Measurements from ENCODE around the gene CPSF3. TPM values are rescaled to one million over a fixed set of nuclear protein-coding genes. Genes with fewer than 3 reads are reported as not detected.

Gene CPSF3
- total and polyA plus RNA-seq, 2 of the 8 experiments (the other 6 are each of a cell fraction or from before 2014, with no cell fraction given) = 44.5 to 93.3 TPM

GRCh38 chr2:9397201-9397600 lies 26.3 kb upstream of the CPSF3 start:
- peaks cover 2 to 4% of the 10 kb centered on the region in 2 experiments for H4K20me1 ChIP-seq (replicated peaks in 1 of 2; ENCODE audit: control insufficient read depth in 1 of 2, insufficient read depth in 2 of 2, low read length in 2 of 2)
- no peak overlapping the region for H3K4me2 ChIP-seq (ENCODE audit: insufficient read depth in 1 of 2, low read depth in 2 of 2, low read length in 2 of 2)
- 93% methylated on average over 14 of the region's 14 CpGs; no CpG with 5 or more reads in 1 of the 2 experiments for WGBS, 2 experiments (ENCODE audit: extremely low coverage in 1 of 2, insufficient coverage in 1 of 2, insufficient read length in 1 of 2, insufficient replicate concordance in 2 of 2, low coverage in 1 of 2, low lambda C conversion rate in 2 of 2, missing lambda C conversion rate in 1 of 2)
- H3K14ac ChIP-seq (ENCODE audit: insufficient read length) = no peak overlapping the region
- no peaks in the 10 kb centered on the region for H3K79me2 ChIP-seq (ENCODE audit: control insufficient read depth in 1 of 2, insufficient read depth in 2 of 2, low read length in 2 of 2)
- DNase-seq (ENCODE audit: low read depth in 1 of 2, low spot score in 2 of 2) (no peak), FAIRE-seq (no peak)
- TF ChIP-seq EZH2 (IDR thresholded peaks at IDR 0.05; ENCODE audit: low read depth, low read length, severe bottlenecking) (no peak), SIRT6 (IDR thresholded peaks at IDR 0.05; ENCODE audit: low read length) (no peak), MAX (IDR thresholded peaks at IDR 0.05) (no peak), SP2 (IDR thresholded peaks at IDR 0.05; ENCODE audit: low read length) (no peak), BRCA1 (IDR thresholded peaks at IDR 0.05; ENCODE audit: low read depth, low read length) (no peak), TBP (IDR thresholded peaks at IDR 0.05; ENCODE audit: low read depth, low read length) (no peak), CEBPB (IDR thresholded peaks at IDR 0.05; ENCODE audit: low read depth, low read length) (no peak), TAF1 (IDR thresholded peaks at IDR 0.05; ENCODE audit: low read depth, low read length) (no peak)
- no peak overlapping the region for H4K91ac ChIP-seq (replicated peaks; ENCODE audit: insufficient read length, low read length)
- peaks cover 4 to 7% (median 5%) of the 10 kb centered on the region in 4 experiments; a peak in 6 of 7 replicates for H3K4me1 ChIP-seq (replicated peaks in 1 of 4; ENCODE audit: control insufficient read depth in 3 of 4, insufficient read depth in 4 of 4, low read length in 3 of 4)
- no peak overlapping the region for H4K5ac ChIP-seq (ENCODE audit: insufficient read length, low read depth, low read length)
- no peak overlapping the region for H2BK20ac ChIP-seq (ENCODE audit: low read length)
- H2AK5ac ChIP-seq (ENCODE audit: low read depth, low read length) = no peak overlapping the region
- no peak overlapping the region for H3K4me3 ChIP-seq (ENCODE audit: extremely low read depth in 1 of 4, insufficient read depth in 2 of 4, low read depth in 3 of 4, low read length in 4 of 4)
- H3K27ac ChIP-seq (ENCODE audit: low read depth, low read length) = no peak overlapping the region
- H3K56ac ChIP-seq (replicated peaks; ENCODE audit: insufficient read length, low read depth, low read length) = no peak overlapping the region
- no peak overlapping the region for H3K9ac ChIP-seq (replicated peaks in 1 of 4; ENCODE audit: extremely low read depth in 1 of 4, low read depth in 3 of 4, low read length in 3 of 4)
- ChIA-PET CTCF (ENCODE audit: partially characterized antibody) (interaction anchor here (1.2 to 1.7 kb wide), 3 partner anchors 22 to 254 kb away, joined by 3 to 5 read pairs (median 3); no protein-coding TSS in a partner anchor), POLR2A (ENCODE audit: partially characterized antibody) (no interaction called here)
- H3K18ac ChIP-seq (ENCODE audit: extremely low read depth, low read length) = no peak overlapping the region
- H2AFZ ChIP-seq (ENCODE audit: low read length) = no peak overlapping the region
- no peaks in the 10 kb centered on the region for H3K23me2 ChIP-seq (ENCODE audit: low read depth, low read length)
- no peak overlapping the region for H4K8ac ChIP-seq (ENCODE audit: extremely low read depth, insufficient read depth, low read length)
- no peaks in the 10 kb centered on the region for H3K79me1 ChIP-seq (ENCODE audit: low read depth, low read length)
- H2BK120ac ChIP-seq (replicated peaks; ENCODE audit: low read depth, low read length) = no peak overlapping the region
- H2BK5ac ChIP-seq (ENCODE audit: low read depth, low read length) = no peak overlapping the region
- H3K36me3 ChIP-seq (ENCODE audit: control insufficient read depth in 2 of 4, insufficient read depth in 4 of 4, low read length in 3 of 4) = no peaks in the 10 kb centered on the region; a peak in 2 of 8 replicates
- H2BK12ac ChIP-seq (ENCODE audit: low read depth, low read length) = no peak overlapping the region
- H3K23ac ChIP-seq (ENCODE audit: insufficient read length) = no peak overlapping the region
- H2BK15ac ChIP-seq (ENCODE audit: low read length) = no peak overlapping the region
- H3K9me3 ChIP-seq (ENCODE audit: insufficient read depth in 2 of 2, low read depth in 1 of 2, low read length in 1 of 2) = no peaks in the 10 kb centered on the region
- no peak overlapping the region for H3K4ac ChIP-seq (replicated peaks; ENCODE audit: insufficient read length, low read depth, low read length)
- H3K27me3 ChIP-seq (replicated peaks in 1 of 4; ENCODE audit: control insufficient read depth in 3 of 4, extremely low read depth in 1 of 4, insufficient read depth in 3 of 4, low read length in 3 of 4) = no peaks in the 10 kb centered on the region
